Measurements from ENCODE around the gene MCM5.
"Not testable (repeated sequence)": the region's sequence is repeated elsewhere in the genome, so short reads cannot be mapped to it uniquely, and the experiment has no call there.

Gene MCM5

DNA sequence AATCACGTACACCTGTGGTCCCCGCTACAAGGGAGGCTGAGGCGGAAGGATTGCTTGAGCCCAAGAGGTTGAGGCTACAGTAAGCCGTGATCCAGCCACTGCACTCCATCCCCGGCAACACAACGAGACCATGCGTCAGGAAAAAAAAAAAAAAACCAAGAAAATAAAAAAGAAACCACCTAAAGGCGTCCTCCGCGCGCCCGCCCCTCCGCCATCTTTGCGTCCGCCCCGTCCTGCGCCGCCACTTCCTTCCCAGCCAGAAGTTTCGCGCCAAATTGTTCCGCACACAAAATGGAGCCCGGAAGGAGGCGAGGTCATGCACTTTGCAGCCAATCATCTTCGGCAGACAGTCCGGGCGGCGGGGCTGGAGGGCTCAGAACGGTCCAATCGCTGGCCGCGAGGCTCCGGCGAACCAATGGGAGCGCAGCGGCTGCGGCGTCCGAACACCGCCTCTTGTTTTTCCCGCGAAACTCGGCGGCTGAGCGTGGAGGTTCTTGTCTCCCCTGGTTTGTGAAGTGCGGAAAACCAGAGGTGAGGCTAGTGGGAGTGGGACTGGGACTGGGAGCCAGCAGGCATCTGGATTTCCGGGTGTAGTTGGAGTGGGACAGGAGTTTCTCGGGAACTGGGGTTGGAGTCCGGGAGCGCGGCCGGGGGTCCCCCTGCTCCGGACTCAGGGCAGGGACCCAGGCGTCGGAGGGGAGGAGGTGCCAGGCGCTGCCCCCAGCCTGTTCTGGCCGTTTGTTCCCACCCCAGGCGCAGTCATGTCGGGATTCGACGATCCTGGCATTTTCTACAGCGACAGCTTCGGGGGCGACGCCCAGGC is at the start of gene MCM5:
Gene MCM5 (plus strand): TSS at position 463 of the 823 bp plus-strand sequence. CDS start 299 bp downstream, at position 762.
- DNase-seq = peak; percentile 90

DNA sequence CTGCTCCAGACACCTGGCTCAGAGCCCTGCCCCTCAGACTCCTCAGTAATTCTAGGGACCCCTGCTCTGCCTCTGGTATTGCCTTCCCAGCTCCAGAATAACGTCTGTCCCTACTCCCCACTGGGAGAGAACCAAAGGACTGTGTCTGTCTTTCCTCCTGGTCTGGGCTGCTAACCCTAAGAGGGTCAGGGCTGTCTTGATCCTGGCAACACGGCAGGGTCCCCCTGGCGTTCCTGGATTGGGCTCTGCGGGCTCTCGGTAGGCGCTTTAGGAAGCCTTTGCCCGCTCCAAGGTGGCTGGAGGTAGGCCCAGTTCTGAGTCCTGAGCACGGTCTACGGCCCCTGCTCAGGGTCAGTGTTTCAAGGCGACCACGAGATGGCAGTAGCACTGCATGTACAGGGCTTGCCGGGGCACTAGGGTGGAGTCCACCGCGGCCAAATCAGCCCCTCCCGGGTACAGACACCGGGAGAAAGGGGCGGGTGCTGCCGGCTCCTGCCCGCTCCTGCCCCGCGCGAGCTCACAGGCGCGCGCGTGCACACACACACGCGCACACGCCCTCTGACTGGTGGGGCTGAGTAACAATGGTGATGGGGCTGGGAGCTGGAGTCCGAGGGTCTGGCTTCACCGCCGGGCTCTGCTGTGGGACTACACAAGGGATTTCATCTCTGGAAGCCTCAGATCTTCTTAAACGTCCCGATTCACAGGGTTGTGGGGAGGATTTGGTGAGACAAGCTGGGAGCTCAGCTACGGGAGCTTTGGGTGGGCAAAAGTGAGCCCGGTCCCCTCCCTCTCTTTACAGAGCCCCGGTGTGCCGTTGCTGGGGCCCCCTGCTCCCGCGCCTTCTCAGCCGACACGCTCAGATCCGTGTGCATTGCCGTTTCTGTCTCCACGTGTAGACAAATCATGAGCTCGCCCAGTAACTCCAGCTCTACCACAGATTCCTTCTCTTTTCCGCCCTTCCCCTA is 49.1 kb upstream of the MCM5 start:
- DNase-seq = peak; percentile 63

DNA sequence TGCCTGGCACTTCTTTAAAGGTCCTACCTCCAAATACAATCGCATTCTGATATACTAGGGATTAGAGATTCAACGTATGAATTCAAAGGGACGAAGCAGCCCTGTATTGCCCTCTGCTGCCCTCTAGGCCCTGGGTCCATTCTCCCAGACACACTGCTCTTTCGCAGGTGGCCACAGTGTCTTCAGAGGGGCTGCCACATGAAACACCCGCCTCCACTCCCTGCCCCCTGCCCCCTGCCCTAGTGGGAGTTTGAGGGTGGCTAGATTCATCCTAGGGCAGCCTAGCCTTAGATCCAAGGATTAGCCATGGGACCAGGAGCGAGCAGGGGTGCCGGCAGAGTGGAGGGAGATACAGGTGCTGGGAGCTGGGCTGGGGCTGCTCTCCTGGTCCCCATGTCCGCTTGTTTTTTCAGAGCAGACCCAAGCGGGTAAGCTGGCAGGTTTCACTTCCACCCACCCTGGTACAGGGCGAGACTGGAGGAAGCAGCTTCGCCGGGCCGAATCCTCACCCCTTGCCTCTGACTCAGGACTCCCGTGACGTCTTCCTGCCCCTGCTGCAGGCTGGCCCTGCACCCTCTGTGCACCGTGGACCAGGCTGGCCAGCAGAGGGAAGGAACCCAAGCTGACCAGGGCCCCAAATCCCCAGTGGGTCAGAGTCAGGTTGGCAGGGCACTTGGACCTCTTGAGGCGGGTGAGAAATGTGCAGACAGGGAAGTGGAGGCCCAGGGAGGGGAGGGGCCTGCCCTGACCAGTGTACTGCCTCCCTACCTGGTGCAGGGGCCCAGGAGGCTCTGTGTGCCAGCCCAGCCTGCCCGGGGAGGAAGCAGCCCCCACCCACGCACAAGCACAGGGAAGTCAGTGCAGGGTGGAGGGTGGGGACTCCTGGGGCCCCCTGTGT is 47.5 kb upstream of the MCM5 start:
- no peak for DNase-seq

DNA sequence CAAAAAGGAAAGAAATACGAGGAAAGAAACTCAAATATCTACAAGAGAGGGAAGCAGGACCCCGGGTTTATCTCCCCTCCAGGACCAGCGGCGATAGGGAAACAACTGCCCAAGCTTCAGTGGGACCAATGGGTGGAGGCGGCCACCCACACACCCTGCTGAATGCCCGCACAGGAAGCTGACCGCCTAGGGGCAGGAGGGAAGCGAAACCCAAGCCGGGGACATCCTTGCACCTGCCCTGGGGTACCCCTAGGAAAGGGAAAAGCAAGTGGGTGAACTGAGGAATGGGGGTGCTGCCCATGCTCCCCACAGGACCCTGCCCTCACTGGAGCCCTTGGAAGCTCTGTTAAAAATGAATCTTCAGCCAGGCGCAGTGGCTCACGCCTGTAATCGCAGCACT is 46.6 kb upstream of the MCM5 start:
- no peak for DNase-seq

DNA sequence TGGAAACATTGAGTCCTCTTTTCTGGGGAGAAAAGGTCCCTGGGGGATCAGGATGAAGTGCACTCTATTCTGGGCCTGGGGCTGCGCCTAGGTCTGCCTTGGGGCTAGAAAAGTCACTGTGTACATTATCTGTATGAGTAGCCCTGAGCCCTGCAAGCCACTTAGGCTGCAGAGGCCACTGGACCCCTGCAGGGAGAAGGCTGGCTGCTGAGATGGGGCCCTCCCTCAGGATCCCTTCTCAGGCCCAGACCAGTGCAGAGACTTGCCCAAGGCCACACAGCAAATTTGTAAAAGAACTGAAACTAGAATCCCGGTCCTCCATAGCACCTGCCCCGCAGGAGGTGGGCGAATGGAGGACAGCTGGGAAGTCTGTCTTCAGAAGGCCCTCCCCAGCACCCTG is 45.9 kb upstream of the MCM5 start:
- DNase-seq = no peak

DNA sequence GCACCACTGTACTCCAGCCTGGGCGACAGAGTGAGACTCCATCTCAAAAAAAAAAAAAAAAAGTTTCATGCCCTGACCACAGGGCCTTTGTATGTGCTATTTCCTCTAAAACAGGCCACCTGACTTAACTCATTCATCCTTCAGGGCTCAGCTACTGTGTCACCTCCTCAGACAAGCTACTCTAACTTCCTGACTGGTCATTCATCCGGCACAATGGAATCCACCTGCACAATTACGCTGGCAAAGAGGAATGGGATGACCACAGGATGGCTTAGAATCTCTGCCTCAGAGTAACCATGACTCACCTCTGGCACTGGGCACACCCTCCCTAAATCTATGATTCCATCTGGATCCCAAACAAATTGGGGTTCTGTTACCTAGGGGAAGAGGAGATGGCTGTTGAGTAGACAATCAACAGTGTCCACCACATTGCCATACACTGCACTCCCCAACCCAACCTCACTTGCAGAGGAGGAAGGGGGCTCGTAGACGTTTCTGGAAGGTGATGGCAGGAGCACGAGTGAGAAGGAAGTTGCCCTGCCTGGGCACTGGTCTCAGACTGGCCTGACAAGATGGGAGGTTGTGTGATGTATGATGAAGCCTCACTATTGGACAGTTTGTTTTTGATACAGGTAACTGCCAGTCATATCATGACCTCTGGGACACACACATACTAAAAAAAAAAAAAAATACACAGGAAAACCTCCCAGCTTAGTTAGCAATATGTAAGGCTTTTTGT is 41.9 kb upstream of the MCM5 start:
- DNase-seq = no peak

DNA sequence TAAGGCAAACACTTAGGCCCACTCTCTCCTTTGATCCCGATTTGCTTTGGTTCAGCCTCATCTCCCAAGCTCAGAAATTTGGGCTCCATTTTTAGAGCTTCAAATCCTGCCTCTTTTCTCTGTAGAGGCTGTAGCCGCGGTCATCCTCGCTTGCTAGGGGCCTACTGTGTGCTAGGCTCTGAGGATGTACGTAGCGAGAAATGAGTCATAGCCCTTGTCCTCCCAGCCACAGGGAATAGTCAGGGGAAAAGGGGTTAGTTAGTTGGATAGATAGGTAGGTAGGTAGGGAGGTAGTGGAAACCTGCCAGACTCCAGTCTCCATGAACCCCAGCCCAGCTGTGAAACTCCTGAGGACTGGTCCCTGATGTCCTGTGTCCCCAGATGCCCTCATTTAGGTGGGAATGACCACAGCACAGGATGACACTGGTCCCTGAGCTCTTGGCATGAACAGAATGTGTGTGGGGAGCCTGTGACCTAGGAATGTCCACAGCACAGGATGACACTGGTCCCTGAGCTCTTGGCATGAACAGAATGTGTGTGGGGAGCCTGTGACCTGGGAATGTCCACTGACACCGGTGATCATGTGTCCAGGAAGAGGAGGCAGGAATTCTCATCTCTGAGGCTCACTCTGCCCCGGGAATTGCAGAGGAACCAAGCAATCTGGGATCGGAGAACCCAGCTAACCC is 40.4 kb upstream of the MCM5 start:
- no peak for DNase-seq

DNA sequence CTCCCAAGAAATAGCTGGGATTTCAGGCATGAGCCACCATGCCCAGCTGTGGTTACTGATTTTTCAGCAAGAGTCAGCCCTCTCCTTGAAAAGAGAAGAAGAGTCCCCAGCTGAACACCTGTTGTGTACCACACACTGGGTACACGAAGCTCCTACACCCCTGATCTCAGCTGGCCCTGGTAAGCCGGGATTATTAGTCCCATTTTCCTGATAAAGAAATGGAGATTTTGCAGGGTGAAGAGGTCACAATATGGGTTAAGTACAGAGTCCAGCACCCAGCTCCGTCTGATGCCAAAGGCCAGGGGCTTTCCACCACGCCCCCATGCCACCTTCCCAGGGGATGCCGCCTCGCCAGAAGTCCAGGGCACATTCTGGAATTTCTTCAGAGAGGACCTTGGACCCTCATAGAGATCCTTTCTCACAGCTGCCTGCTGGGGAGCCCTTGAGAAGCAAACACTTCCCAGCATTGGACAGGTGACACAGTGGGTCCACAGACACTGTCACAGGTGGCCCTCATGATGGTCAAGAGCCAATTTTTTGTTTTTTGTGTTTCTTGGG is 38.9 kb upstream of the MCM5 start:
- no peak for DNase-seq

DNA sequence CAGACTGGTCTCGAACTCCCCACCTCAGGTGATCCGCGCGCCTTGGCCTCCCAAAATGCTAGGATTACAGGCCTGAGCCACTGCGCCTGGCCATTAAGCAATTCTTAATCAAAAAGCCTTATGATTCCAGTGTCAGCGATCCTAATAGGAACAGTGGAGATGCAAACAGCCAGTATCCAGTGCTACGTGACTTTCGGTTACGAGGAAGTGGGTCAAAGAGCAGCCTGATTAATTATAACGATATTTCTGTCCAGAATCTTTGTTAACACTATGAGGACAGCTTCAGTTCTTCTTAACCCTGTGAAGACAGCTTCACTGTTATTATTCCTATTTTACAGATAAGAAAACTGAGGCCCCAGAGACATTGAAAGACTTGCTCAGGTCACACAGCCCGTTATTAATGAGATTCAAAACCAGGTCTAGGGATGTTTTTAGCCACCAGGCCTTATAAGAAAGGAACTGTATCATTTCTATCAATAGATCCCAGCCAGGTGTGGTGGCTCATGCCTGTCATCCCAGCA is 36.3 kb upstream of the MCM5 start:
- no peak for DNase-seq

DNA sequence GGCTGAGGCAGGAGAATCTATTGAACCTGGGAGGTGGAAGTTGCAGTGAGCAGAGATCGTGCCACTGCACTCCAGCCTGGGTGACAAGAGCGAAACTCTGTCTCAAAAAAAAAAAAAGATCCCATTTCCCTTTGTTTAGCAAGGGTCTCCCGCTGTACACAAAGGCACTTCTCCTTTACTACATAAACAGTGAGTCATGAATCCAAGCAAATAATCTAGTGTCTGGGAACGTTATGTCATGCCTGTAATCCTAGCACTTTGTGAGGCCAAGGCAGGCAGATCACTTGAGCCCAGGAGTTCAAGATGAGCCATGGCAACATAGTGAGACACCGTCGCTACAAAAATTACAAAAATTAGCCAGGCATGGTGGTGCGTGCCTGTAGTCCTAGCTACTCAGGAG is 35.7 kb upstream of the MCM5 start:
- DNase-seq = not testable (repeated sequence)

DNA sequence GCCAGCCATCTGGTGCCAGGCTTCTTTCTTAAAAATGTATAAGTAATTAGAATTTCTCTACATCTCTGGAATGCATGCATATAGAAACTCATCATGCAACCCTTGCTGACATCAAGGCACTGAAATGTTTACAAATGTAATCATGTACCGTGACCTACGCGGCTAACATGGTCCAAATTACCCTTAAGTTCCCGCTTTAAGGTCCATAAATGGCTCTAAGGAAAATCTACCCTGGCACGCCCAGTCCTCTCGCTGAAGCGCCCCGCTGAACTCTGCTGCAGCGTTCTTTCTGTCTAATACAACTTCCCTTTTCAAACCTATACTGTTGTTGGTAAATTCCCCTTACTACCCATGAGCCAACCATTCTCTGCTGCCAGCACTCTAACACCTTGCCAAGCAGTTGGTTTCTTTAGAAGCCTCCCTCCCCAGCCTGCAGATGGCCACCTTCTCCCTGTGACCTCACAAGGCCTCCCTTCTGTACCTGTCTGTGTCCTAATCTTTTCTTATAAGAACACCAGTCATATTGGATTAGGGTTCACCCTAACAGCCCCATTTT is 32.5 kb upstream of the MCM5 start:
- DNase-seq = no peak

DNA sequence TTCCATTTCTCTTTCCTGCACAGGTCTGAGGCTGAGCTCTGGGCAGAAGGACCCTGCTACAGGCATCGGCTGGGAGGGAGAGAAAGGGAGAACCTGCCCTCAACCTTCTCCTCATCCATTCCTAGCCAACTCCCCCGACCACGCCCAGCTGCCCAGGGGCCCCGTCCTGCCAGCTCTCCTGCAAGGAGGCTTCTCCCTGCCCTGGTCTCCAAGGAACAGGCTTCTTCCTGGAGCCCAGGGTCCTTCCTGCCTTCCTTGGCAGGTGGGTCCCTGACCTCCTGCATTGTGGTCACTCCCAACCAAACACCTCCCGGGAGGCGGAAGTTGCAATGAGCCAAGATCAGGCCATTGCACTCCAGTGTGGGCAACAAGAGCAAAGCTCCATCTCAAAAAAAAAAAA is 31.6 kb upstream of the MCM5 start:
- DNase-seq = no peak

DNA sequence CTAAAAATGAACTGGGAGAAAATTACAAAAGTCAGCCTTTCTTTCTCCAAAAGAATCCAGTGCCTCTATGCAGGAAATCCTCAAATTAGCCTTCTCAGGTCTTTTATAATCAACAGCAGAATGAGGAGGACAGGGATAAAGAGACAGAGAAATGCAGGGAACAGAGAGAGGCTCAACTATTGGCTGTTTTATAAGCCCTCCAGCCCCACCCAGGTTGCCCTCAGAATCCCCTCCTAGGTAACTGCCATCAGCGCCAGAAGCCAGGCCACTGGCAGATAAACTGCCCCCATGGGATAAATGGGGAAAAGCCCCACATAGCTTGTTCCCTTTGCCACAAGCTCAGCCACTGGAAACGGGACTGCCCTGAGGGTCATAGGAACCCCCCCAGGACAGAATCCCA is 29.9 kb upstream of the MCM5 start:
- no peak for DNase-seq

DNA sequence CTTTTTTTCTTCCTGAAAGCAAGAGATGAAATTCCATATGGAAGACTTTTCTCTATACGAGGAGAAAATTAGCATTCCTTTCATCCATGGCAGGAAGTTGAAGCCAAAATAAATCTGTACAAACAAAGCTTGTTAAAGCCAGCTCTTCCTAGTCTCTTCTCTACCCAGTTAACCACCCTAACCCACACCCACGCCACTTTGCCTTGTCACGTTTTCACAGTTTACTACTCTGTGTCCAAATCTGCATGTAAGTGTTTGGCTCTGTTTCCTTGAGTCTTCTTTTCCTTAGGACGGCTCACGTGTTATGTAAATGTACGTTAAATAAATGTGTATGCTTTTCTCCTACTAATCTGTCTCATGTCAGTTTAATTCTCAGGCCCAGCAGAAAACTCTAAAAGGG is 26.2 kb upstream of the MCM5 start:
- DNase-seq = no peak

DNA sequence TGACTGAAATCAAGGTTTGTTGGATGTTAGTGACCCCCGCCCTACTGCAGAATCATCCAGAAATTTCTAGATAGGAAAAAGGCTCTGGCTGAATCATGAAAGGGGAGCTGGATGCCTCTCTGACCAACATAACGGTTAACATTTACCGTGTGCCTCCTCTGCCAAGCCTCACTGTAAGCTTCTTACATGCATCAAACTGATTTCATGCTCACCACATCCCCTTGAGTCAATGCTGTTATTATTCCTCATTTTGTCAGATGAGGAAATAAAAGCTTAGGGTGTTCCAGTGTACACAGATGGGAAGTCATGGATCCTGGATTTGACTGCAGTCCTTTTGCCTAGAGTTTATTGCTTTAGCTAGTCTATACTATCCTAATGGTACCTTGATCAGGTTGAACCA is 24.9 kb upstream of the MCM5 start:
- no peak for DNase-seq

DNA sequence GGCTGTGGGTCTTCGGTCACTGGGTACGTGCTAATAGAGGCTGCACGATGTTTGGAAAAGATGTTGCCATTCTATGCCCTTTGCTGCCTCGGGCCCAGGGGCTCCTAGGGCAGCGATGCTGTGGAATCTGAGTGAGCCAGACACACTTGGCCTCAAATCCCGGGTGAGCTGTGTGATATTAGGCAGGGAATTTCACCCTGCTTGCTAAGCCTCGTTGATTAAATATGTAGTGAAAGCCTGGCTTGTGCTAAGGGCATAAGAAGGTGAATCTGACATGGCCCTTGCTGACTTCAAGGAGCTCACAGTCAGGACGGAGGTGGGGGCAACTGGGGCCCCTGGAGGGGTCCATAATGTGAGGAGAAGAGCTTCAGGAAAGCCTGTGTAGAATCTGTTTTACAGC is 24.4 kb upstream of the MCM5 start:
- DNase-seq = no peak

DNA sequence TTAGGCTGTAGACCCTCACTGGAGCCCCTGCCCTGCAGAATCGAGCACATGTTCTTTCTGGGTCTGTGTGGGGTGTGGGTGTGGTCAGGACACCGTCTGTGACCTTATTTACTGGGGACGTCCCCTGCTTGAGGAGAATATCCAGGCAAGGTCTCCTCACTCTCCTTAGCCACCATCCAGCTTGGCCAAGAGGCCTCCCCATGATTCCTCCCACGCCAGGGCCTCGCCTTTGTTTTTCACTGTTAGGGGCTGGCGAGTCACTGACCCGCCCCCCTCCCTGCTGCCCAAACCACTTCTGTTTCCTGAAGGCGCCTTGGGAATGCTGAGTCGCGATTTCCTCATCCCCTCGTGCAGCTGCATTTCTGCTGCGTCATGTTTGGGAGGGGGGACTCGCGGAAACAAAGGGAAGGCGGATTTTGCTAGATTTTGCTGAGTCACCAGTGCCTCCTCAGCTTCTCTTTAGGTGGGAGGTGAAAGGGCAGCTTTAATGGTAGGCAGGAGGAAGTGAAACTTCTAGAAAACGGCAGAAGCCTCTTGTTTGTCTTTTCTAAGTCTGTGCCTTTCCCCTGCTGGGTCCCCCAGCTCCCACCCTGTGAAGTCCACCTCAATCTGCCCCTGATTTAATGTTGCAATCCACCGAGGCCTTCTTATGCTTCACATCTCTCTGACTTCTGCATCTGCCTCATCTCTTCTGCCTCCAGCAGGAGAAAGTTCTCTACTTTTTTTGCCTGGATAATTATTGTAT is 23.0 kb upstream of the MCM5 start:
- peak; percentile 21 for DNase-seq

DNA sequence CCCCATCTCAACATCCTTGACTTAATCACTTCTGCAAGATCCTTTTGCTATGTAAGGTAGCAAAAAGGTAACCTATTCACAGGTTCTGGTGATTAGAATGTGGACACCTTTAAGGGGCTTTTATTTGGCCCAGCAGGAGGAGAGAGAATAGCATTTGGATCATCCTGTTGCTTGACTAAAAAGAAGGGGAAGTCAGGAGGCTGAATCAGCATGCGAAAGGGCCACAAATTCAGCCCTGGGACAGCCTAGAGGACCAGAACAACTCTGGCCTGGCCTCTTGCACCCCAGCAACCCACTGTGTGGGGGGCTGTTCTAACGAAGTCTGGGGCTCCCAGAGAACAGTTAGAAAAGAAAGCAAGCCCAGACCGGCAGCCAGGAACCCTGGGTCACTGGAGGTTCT is 22.2 kb upstream of the MCM5 start:
- DNase-seq = no peak

DNA sequence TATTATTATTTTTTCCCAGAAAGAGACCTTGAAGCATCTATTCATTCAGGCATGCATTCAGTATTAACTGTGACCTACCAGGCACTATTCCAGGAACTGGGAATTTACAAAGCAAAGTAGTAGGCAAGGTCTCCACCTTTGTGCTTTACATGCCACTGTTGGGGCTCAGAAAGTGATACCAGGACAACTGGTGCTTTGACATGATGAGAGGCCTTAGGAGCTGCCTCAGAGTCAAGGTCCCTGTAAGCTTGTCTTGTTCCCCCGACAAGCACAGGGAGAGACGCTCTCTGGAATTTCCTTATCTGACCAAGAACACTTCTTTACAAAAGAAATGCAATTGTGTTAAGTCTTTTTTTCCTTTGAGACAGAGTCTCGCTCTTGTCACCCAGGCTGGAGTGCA is 21.3 kb upstream of the MCM5 start:
- no peak for DNase-seq
